H1 (cell line): ENCODE data around the gene GPC3. TPM values are rescaled to one million over a fixed set of nuclear protein-coding genes. Genes with fewer than 3 reads are reported as not detected.

ENCODE experiments used
- CTCF ChIA-PET: fragments of 300-600 bp; sonication (Branson Sonifier 250); formaldehyde crosslinking; loops from one replicate; lab custom pipeline; 2021; ENCODE audit not compliant: partially characterized antibody; lab: Charles Lee
- POLR2A ChIA-PET: fragments of 300-600 bp; sonication (Branson Sonifier 250); formaldehyde crosslinking; loops from one replicate; lab custom pipeline; 2021; ENCODE audit warnings: inconsistent platforms; ENCODE audit not compliant: partially characterized antibody; lab: Charles Lee
- DNase-seq, 2 experiments: peaks; one replicate each; pipeline versions ENCODE4 v3.0.0 to v3.0.0-alpha.2; 2010 to 2022; ENCODE audit warnings: low spot score in 2 of 2, low read depth in 1 of 2, mixed read lengths in 1 of 2
- FAIRE-seq: peaks from 2 replicates; lab custom pipeline; 2011; peaks lifted over from hg19 to GRCh38; lab: Jason Lieb, UNC
- H2AFZ ChIP-seq: 2 replicates; pipeline ENCODE4 v1.8.1; 2012; ENCODE audit warnings: low read length, inconsistent platforms
- H2AK5ac ChIP-seq: 2 replicates; pipeline ENCODE4 v1.6.1; 2013; ENCODE audit warnings: low read depth, low read length
- H2BK120ac ChIP-seq: replicated peaks from 2 replicates; pipeline ENCODE3; 2013; ENCODE audit warnings: low read depth, low read length, inconsistent platforms
- H2BK12ac ChIP-seq: 2 replicates; pipeline ENCODE4 v1.6.1; 2013; ENCODE audit warnings: low read depth, low read length
- H2BK15ac ChIP-seq: 2 replicates; pipeline ENCODE4 v1.6.1; 2013; ENCODE audit warnings: low read length
- H2BK20ac ChIP-seq: 2 replicates; pipeline ENCODE4 v1.6.1; 2013; ENCODE audit warnings: low read length
- H2BK5ac ChIP-seq: 2 replicates; pipeline ENCODE4 v1.6.1; 2013; ENCODE audit warnings: low read depth, low read length
- H3K14ac ChIP-seq: 2 replicates; pipeline ENCODE4 v1.6.1; 2013; ENCODE audit warnings: inconsistent platforms; ENCODE audit not compliant: insufficient read length
- H3K18ac ChIP-seq: 2 replicates; pipeline ENCODE4 v1.6.1; 2013; ENCODE audit warnings: low read length; ENCODE audit errors: extremely low read depth
- H3K23ac ChIP-seq: 2 replicates; pipeline ENCODE4 v1.6.1; 2013; ENCODE audit warnings: inconsistent platforms; ENCODE audit not compliant: insufficient read length
- H3K23me2 ChIP-seq: 2 replicates; pipeline ENCODE4 v1.6.1; 2013; ENCODE audit warnings: low read depth, low read length
- H3K27ac ChIP-seq: 2 replicates; pipeline ENCODE4 v1.6.1; 2011; ENCODE audit warnings: low read depth, low read length, inconsistent platforms
- H3K27me3 ChIP-seq, 4 experiments: replicated peaks in 1 of 4; 1 replicate in 1 of 4; 2 replicates in 3 of 4; pipeline versions ENCODE4 v1.6.1 to v1.8.1; 2011 to 2013; ENCODE audit warnings: low read length in 3 of 4, mild to moderate bottlenecking in 3 of 4, inconsistent platforms in 2 of 4, mixed read lengths in 2 of 4, moderate library complexity in 1 of 4; ENCODE audit not compliant: control insufficient read depth in 3 of 4, insufficient read depth in 3 of 4; ENCODE audit errors: extremely low read depth in 1 of 4
- H3K36me3 ChIP-seq, 4 experiments: 2 replicates each; pipeline versions ENCODE4 v1.6.1 to v1.8.1; 2011 to 2013; ENCODE audit warnings: mild to moderate bottlenecking in 4 of 4, low read length in 3 of 4, moderate library complexity in 2 of 4, control low read depth in 1 of 4, inconsistent platforms in 1 of 4; ENCODE audit not compliant: insufficient read depth in 4 of 4, control insufficient read depth in 2 of 4
- H3K4ac ChIP-seq: replicated peaks from 2 replicates; pipeline ENCODE3; 2013; ENCODE audit warnings: low read length, low read depth, mixed read lengths, inconsistent platforms; ENCODE audit not compliant: insufficient read length
- H3K4me1 ChIP-seq, 4 experiments: replicated peaks in 1 of 4; 1 replicate in 1 of 4; 2 replicates in 3 of 4; pipeline versions ENCODE4 v1.6.1 to v1.8.1; 2011 to 2013; ENCODE audit warnings: low read length in 3 of 4, inconsistent platforms in 2 of 4, mixed read lengths in 1 of 4; ENCODE audit not compliant: insufficient read depth in 4 of 4, control insufficient read depth in 3 of 4
- H3K4me2 ChIP-seq, 2 experiments: 2 replicates each; pipeline versions ENCODE4 v1.6.1 to v1.8.1; 2011 to 2013; ENCODE audit warnings: low read depth in 2 of 2, low read length in 2 of 2, control low read depth in 1 of 2, inconsistent platforms in 1 of 2, mild to moderate bottlenecking in 1 of 2; ENCODE audit not compliant: insufficient read depth in 1 of 2
- H3K4me3 ChIP-seq, 4 experiments: fragments of 200-600, 300-600 bp in 1 of 4; sonication (generic), shearing (Covaris generic), sonication (Bioruptor Twin) in 1 of 4; 2 replicates each; pipeline versions ENCODE4 v1.5.1 to v1.8.1; 2011 to 2016; ENCODE audit warnings: low read length in 4 of 4, low read depth in 3 of 4, control low read depth in 2 of 4, inconsistent platforms in 2 of 4, mild to moderate bottlenecking in 2 of 4, mixed read lengths in 1 of 4, moderate library complexity in 1 of 4; ENCODE audit not compliant: insufficient read depth in 2 of 4; ENCODE audit errors: extremely low read depth in 1 of 4
- H3K56ac ChIP-seq: replicated peaks from 2 replicates; pipeline ENCODE3; 2013; ENCODE audit warnings: low read depth, mild to moderate bottlenecking, mixed read lengths, low read length, inconsistent platforms; ENCODE audit not compliant: insufficient read length
- H3K79me1 ChIP-seq: 2 replicates; pipeline ENCODE4 v1.6.1; 2013; ENCODE audit warnings: low read depth, low read length, control low read depth
- H3K79me2 ChIP-seq, 2 experiments: 2 replicates each; pipeline versions ENCODE4 v1.6.1 to v1.8.1; 2012 to 2013; ENCODE audit warnings: low read length in 2 of 2, mild to moderate bottlenecking in 2 of 2, inconsistent platforms in 1 of 2; ENCODE audit not compliant: insufficient read depth in 2 of 2, control insufficient read depth in 1 of 2
- H3K9ac ChIP-seq, 4 experiments: replicated peaks in 1 of 4; 1 replicate in 1 of 4; 2 replicates in 3 of 4; pipeline versions ENCODE4 v1.6.1 to v1.8.1; 2011 to 2013; ENCODE audit warnings: low read depth in 3 of 4, low read length in 3 of 4, control low read depth in 2 of 4, mild to moderate bottlenecking in 2 of 4, moderate library complexity in 2 of 4, inconsistent platforms in 1 of 4; ENCODE audit errors: extremely low read depth in 1 of 4
- H3K9me3 ChIP-seq, 2 experiments: 2 replicates each; pipeline versions ENCODE4 v1.6.1 to v1.8.1; 2012 to 2013; ENCODE audit warnings: mild to moderate bottlenecking in 2 of 2, moderate library complexity in 2 of 2, control low read depth in 1 of 2, inconsistent platforms in 1 of 2, low read depth in 1 of 2, low read length in 1 of 2, mixed read lengths in 1 of 2; ENCODE audit not compliant: insufficient read depth in 2 of 2
- H4K20me1 ChIP-seq, 2 experiments: replicated peaks in 1 of 2; 2 replicates each; pipeline versions ENCODE3 to v1.8.1; 2011 to 2013; ENCODE audit warnings: inconsistent platforms in 2 of 2, low read length in 2 of 2, mild to moderate bottlenecking in 1 of 2; ENCODE audit not compliant: insufficient read depth in 2 of 2, control insufficient read depth in 1 of 2
- H4K5ac ChIP-seq: 2 replicates; pipeline ENCODE4 v1.6.1; 2013; ENCODE audit warnings: low read length, low read depth, mixed read lengths, inconsistent platforms; ENCODE audit not compliant: insufficient read length
- H4K8ac ChIP-seq: 2 replicates; pipeline ENCODE4 v1.8.0; 2013; ENCODE audit warnings: mild to moderate bottlenecking, moderate library complexity, low read length, inconsistent platforms; ENCODE audit not compliant: insufficient read depth; ENCODE audit errors: extremely low read depth
- H4K91ac ChIP-seq: replicated peaks from 2 replicates; pipeline ENCODE3; 2013; ENCODE audit warnings: low read length, mixed read lengths, inconsistent platforms; ENCODE audit not compliant: insufficient read length
- CEBPB ChIP-seq: IDR thresholded peaks from 2 replicates; pipeline ENCODE4 v1.6.1; 2012; ENCODE audit warnings: low read depth, low read length
- EP300 ChIP-seq, 2 experiments: IDR thresholded peaks; 1 replicate in 1 of 2; 2 replicates in 1 of 2; pipeline ENCODE4 v1.6.1; 2011 to 2012; ENCODE audit warnings: low read depth in 2 of 2, low read length in 2 of 2, mild to moderate bottlenecking in 2 of 2, borderline replicate concordance in 1 of 2, inconsistent platforms in 1 of 2, moderate library complexity in 1 of 2
- FOSL1 ChIP-seq: IDR thresholded peaks from 2 replicates; pipeline ENCODE4 v1.6.1; 2011; ENCODE audit warnings: mild to moderate bottlenecking, low read depth, low read length, moderate library complexity; ENCODE audit not compliant: insufficient read depth
- JUND ChIP-seq: IDR thresholded peaks from 2 replicates; pipeline ENCODE4 v1.6.1; 2011; ENCODE audit warnings: mild to moderate bottlenecking, improper control_type of control experiment, low read length
- KDM5A ChIP-seq: fragments of 200-600 bp; IDR thresholded peaks from 2 replicates; pipeline ENCODE4 v1.7.1; 2012; ENCODE audit warnings: mild to moderate bottlenecking, low read length, inconsistent platforms, mixed read lengths
- NRF1 ChIP-seq: IDR thresholded peaks from 2 replicates; pipeline ENCODE4 v1.6.1; 2011; ENCODE audit warnings: mild to moderate bottlenecking, low read depth, low read length, improper control_type of control experiment
- RAD21 ChIP-seq, 2 experiments: IDR thresholded peaks in 1 of 2; conservative IDR thresholded peaks in 1 of 2; 2 replicates each; pipeline ENCODE4 v1.6.1; 2011; ENCODE audit warnings: low read depth in 2 of 2, low read length in 2 of 2, improper control_type of control experiment in 1 of 2, inconsistent platforms in 1 of 2, mild to moderate bottlenecking in 1 of 2, moderate library complexity in 1 of 2
- SIN3A ChIP-seq, 2 experiments: IDR thresholded peaks in 1 of 2; conservative IDR thresholded peaks in 1 of 2; 2 replicates each; pipeline ENCODE4 v1.6.1; 2011 to 2012; ENCODE audit warnings: low read length in 2 of 2, improper control_type of control experiment in 1 of 2, low read depth in 1 of 2, mild to moderate bottlenecking in 1 of 2
- SIX5 ChIP-seq: IDR thresholded peaks from 2 replicates; pipeline ENCODE4 v1.6.1; 2011; ENCODE audit warnings: mild to moderate bottlenecking, low read depth, low read length
- SP2 ChIP-seq: IDR thresholded peaks from 2 replicates; pipeline ENCODE4 v1.6.1; 2012; ENCODE audit warnings: mild to moderate bottlenecking, low read length, inconsistent platforms
- SRF ChIP-seq: IDR thresholded peaks from 2 replicates; pipeline ENCODE4 v1.6.1; 2011; ENCODE audit warnings: mild to moderate bottlenecking, low read depth, low read length, moderate library complexity
- SUZ12 ChIP-seq: fragments of 200-600 bp; sonication (generic); IDR thresholded peaks from 2 replicates; pipeline ENCODE4 v1.6.1; 2012; ENCODE audit warnings: mild to moderate bottlenecking, inconsistent platforms, low read length, moderate library complexity, mixed read lengths
- TAF1 ChIP-seq: IDR thresholded peaks from 2 replicates; pipeline ENCODE4 v1.6.1; 2011; ENCODE audit warnings: mild to moderate bottlenecking, low read depth, low read length
- WGBS, 2 experiments: shearing (Covaris generic) in 1 of 2; methylation state at CpG; one replicate each; pipeline versions ENCODE4 v1.1.6 to v1.1.7; 2013 to 2015; ENCODE audit warnings: low lambda C conversion rate in 2 of 2, mixed read lengths in 2 of 2, inconsistent platforms in 1 of 2, low coverage in 1 of 2, missing lambda C conversion rate in 1 of 2; ENCODE audit not compliant: insufficient replicate concordance in 2 of 2, insufficient coverage in 1 of 2, insufficient read length in 1 of 2; ENCODE audit errors: extremely low coverage in 1 of 2, missing lambda C conversion rate in 1 of 2; 5-methylcytosine and 5-hydroxymethylcytosine counted together
- polyA plus RNA-seq, 7 experiments: library from polyadenylated mRNA; depleted of rRNA in 3 of 7; stranded (reverse) in 5 of 7; unstranded in 2 of 7; fragments of >200 nt in 5 of 7; fragments of 200-250 nt in 2 of 7; gene quantifications; 1 replicate in 5 of 7; 2 replicates in 1 of 7; 4 replicates in 1 of 7; pipeline versions ENCODE4 v1.2.1 to v1.2.3, GENCODE V29; 2011 to 2013; ENCODE audit warnings: missing spikeins in 2 of 7, mixed read lengths in 2 of 7
- total RNA-seq: library from RNA; stranded (reverse); fragmentation: NEBNext Ultra II Directional; extraction: Animal tissue kit (Norgen Biotek cat#: 25700); gene quantifications from 2 replicates; pipeline ENCODE4 v1.2.1, GENCODE V29; 2021
- TF ChIP-seq, protein P1 (sequence below): IDR thresholded peaks from 2 replicates; pipeline ENCODE4 v1.6.1; 2012; ENCODE audit warnings: inconsistent platforms

The GPC3 gene
- total and polyA plus RNA-seq, 2 of the 8 experiments (the other 6 are each of a cell fraction or from before 2014, with no cell fraction given) = 64.8 to 71.9 TPM

DNA sequence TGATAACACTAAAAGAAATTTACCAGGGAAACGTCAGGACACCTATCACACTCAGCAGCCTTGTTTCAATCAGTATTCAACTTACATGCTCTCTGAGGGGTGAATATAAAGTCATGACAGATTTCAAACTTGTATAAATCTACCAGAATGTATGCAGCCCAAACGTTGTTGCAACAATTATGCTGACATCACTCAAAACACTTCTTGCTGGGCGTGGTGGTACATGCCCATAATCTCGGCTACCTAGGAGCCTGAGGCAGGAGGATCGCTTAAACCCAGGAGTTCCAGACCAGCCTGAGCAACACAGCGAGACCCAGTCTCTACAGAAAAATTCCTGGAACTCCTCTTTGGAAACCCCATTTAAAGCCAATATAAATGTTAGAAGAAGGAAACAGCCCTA is 303.5 kb downstream of the GPC3 start:
- Histone ChIP-seq H4K5ac (no peak overlapping the region), H3K27me3 (no peaks in the 10 kb centered on the region), H2AK5ac (no peak overlapping the region), H3K79me2 (no peaks in the 10 kb centered on the region), H2BK5ac (no peak overlapping the region), H2BK12ac (no peak overlapping the region), H3K23me2 (no peaks in the 10 kb centered on the region), H3K23ac (no peak overlapping the region), H3K79me1 (no peaks in the 10 kb centered on the region), H3K4ac (no peak overlapping the region), H3K36me3 (no peaks in the 10 kb centered on the region), H3K18ac (no peak overlapping the region), H3K27ac (no peak overlapping the region), H4K8ac (no peak overlapping the region), H2BK120ac (no peak overlapping the region), H2BK20ac (no peak overlapping the region), H3K4me1 (peaks cover 0 to 5% (median 0%) of the 10 kb centered on the region in 4 experiments; a peak in 2 of 7 replicates), H3K4me2 (no peak overlapping the region), H3K56ac (no peak overlapping the region), H2BK15ac (no peak overlapping the region), H3K4me3 (no peak overlapping the region), H3K9me3 (no peaks in the 10 kb centered on the region)
- 74% methylated on average over 6 of the region's 6 CpGs; no CpG with 5 or more reads in 1 of the 2 experiments for whole genome bisulfite sequencing, 2 experiments
- CTCF ChIA-PET = no interaction called here
- no peak for DNase-seq
- no peak for TF ChIP-seq KDM5A
- TF ChIP-seq TAF1 = no peak
- no peak for TF ChIP-seq FOSL1
- no peak for TF ChIP-seq RAD21 (IDR thresholded peaks at IDR 0.05 in 1 of 2, conservative IDR thresholded peaks at IDR 0.05 in 1 of 2; ENCODE audit: low read depth in 2 of 2, low read length in 2 of 2)
- TF ChIP-seq SIX5 = no peak
- TF ChIP-seq, protein P1, sequence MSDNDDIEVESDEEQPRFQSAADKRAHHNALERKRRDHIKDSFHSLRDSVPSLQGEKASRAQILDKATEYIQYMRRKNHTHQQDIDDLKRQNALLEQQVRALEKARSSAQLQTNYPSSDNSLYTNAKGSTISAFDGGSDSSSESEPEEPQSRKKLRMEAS = no peak
- no peak for TF ChIP-seq NRF1
- TF ChIP-seq CEBPB = no peak
- no peak for TF ChIP-seq EP300 (IDR thresholded peaks at IDR 0.05; ENCODE audit: borderline replicate concordance in 1 of 2, low read depth in 2 of 2, low read length in 2 of 2)
- no peak for TF ChIP-seq SRF
- TF ChIP-seq SIN3A (conservative IDR thresholded peaks at IDR 0.05 in 1 of 2, IDR thresholded peaks at IDR 0.05 in 1 of 2; ENCODE audit: low read depth in 1 of 2, low read length in 2 of 2) = no peak
- TF ChIP-seq JUND = no peak
- TF ChIP-seq SUZ12 = no peak
- TF ChIP-seq SP2 = no peak
- TF ChIP-seq, all 59 proteins: peak for 0
- Histone ChIP-seq H4K20me1 (no peaks in the 10 kb centered on the region), H4K91ac (no peak overlapping the region), H3K9ac (no peak overlapping the region), H3K14ac (no peak overlapping the region), H2AFZ (no peak overlapping the region)
- no peak for FAIRE-seq
- POLR2A ChIA-PET = no interaction called here
